Upper lobe of right lung (tissue), 1 donor: ENCODE data around the gene MSH3. TPM values are rescaled to one million over a fixed set of nuclear protein-coding genes. Genes with fewer than 3 reads are reported as not detected.
"Not testable (repeated sequence)": the region's sequence is repeated elsewhere in the genome, so short reads cannot be mapped to it uniquely, and the experiment has no call there.

ENCODE experiments used
- ATAC-seq: fragments of 200-7000 bp; cut with Tn5 transposase; one replicate; pipeline ENCODE4 v1.9.1; 2020; ENCODE audit warnings: mild to moderate bottlenecking, moderate library complexity
- DNase-seq: peaks from one replicate; pipeline ENCODE4 v3.0.0-alpha.2; 2020
- H3K27ac ChIP-seq: fragments of 200-600 bp; one replicate; pipeline ENCODE4 v1.8.0; 2022
- H3K27me3 ChIP-seq: fragments of 200-600 bp; one replicate; pipeline ENCODE4 v1.8.0; 2022; ENCODE audit warnings: mild to moderate bottlenecking
- H3K36me3 ChIP-seq: fragments of 200-600 bp; one replicate; pipeline ENCODE4 v1.8.0; 2022
- H3K4me1 ChIP-seq: fragments of 200-600 bp; one replicate; pipeline ENCODE4 v1.8.0; 2022
- H3K4me3 ChIP-seq: fragments of 200-600 bp; one replicate; pipeline ENCODE4 v1.8.0; 2022; ENCODE audit warnings: mild to moderate bottlenecking
- H3K9me3 ChIP-seq: fragments of 200-600 bp; one replicate; pipeline ENCODE4 v1.8.0; 2022
- intact Hi-C: fragments of 100-400 bp; cut with DNase I; formaldehyde crosslinking; loops from one replicate; pipeline ENCODE4 v1.11.0; 2022
- total RNA-seq: library from RNA; stranded (reverse); fragmentation: NEBNext Ultra II Directional; extraction: Animal tissue kit (Norgen Biotek cat#: 25700); gene quantifications from one replicate; pipeline ENCODE4 v1.2.1, GENCODE V29; 2021
- TF ChIP-seq, protein P1 (sequence below): fragments of 200-600 bp; IDR thresholded peaks from one replicate; pipeline ENCODE4 v1.8.0; 2022; ENCODE audit warnings: antibody characterized with exemption
- donor health status: DM: no; HTN: yes; CAD: no; lungs with severe emphysema.

MSH3 gene
- total RNA-seq, 1 donor from 2014 or later = 13.7 TPM

DNA sequence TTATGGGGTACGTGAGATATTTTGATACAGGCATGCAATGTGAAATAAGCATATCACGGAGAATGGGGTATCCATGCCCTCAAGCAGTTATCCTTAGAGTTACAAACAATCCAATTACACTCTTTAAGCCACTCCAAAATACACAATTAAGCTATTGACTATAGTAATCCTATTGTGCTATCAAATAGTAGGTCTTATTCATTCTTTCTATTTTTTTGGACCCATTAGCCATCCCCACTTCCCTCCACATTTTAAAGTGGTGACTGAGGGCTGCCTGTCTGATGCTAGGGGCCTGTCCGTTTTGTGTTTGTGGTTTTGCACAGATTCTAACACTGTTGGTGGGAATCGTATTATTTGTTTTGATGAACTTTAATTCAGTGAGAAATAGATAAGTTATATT, 130.0 kb downstream of the MSH3 start:
- peaks cover 28% of the 10 kb centered on the region for H3K36me3 ChIP-seq
- intact Hi-C loops = no loop called here
- no peak overlapping the region for H3K4me3 ChIP-seq
- H3K27me3 ChIP-seq = no peaks in the 10 kb centered on the region
- no peak for DNase-seq
- TF ChIP-seq, protein P1, sequence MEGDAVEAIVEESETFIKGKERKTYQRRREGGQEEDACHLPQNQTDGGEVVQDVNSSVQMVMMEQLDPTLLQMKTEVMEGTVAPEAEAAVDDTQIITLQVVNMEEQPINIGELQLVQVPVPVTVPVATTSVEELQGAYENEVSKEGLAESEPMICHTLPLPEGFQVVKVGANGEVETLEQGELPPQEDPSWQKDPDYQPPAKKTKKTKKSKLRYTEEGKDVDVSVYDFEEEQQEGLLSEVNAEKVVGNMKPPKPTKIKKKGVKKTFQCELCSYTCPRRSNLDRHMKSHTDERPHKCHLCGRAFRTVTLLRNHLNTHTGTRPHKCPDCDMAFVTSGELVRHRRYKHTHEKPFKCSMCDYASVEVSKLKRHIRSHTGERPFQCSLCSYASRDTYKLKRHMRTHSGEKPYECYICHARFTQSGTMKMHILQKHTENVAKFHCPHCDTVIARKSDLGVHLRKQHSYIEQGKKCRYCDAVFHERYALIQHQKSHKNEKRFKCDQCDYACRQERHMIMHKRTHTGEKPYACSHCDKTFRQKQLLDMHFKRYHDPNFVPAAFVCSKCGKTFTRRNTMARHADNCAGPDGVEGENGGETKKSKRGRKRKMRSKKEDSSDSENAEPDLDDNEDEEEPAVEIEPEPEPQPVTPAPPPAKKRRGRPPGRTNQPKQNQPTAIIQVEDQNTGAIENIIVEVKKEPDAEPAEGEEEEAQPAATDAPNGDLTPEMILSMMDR = no peak
- no peaks in the 10 kb centered on the region for H3K4me1 ChIP-seq
- no peak for ATAC-seq
- no peak overlapping the region for H3K27ac ChIP-seq
- H3K9me3 ChIP-seq = no peaks in the 10 kb centered on the region

GRCh38 chr5:80789319-80790016, 135.0 kb downstream of the MSH3 start:
- H3K4me1 ChIP-seq, H3K27me3 ChIP-seq, H3K27ac ChIP-seq, DNase-seq, H3K9me3 ChIP-seq, intact Hi-C loops, ATAC-seq, H3K4me3 ChIP-seq: not testable (repeated sequence)
- peaks cover 58% of the 10 kb centered on the region for H3K36me3 ChIP-seq

GRCh38 chr5:80790698-80791097, 136.2 kb downstream of the MSH3 start:
- peaks cover 70% of the 10 kb centered on the region for H3K36me3 ChIP-seq

DNA sequence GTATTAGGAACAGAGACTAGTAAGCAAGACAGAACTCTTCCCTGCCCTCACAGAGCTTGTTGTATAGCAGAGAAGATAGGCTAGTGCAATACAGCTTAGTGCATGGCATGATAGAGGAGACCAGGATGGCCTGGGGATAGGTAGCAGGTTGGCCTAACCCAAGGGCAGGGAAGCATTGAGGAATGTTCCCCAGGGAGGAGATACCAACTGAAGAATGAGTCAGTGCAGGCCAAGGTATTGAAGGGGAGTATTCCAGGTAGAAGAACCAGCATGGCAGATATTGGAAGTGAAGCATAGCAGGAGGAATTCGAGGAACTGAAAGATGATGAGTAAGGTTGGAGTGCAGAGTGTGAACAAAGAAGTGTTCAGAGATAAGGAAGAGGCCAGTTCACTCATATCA, 138.9 kb downstream of the MSH3 start:
- ATAC-seq (no peak), DNase-seq (no peak)
- intact Hi-C loops = no loop called here
- Histone ChIP-seq H3K27ac (no peak overlapping the region), H3K4me3 (no peak overlapping the region), H3K36me3 (peaks cover 59% of the 10 kb centered on the region), H3K27me3 (no peaks in the 10 kb centered on the region), H3K9me3 (no peaks in the 10 kb centered on the region), H3K4me1 (no peaks in the 10 kb centered on the region)
- TF ChIP-seq, protein P1 = no peak

More at GRCh38 chr5:80790698-80791097, 136.2 kb downstream of the MSH3 start:
- Histone ChIP-seq H3K27me3 (no peaks in the 10 kb centered on the region), H3K9me3 (no peaks in the 10 kb centered on the region), H3K4me3 (no peak overlapping the region), H3K27ac (no peak overlapping the region), H3K4me1 (no peaks in the 10 kb centered on the region)
- no peak for DNase-seq
- no peak for ATAC-seq
- intact Hi-C loops = no loop called here
- TF ChIP-seq, protein P1 = no peak

DNA sequence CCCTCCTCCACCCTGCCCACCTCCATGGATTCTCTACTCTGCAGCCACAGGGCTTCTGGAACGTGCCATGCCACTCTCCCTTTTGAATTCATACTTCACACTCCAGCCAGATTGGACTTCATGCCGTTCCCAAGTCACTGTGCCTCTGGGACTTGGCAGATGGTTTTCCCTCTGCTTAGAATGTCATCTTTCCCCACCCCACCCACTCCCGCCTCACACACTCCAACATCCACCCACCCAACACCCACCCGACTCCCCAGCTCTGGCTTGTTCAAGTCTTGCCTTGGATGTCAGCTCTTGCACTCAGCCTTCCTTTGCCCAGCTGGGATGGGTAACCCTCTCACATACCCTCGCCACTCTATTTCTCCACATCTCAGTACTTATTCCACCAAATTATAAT, 142.4 kb downstream of the MSH3 start:
- Histone ChIP-seq H3K27ac (no peak overlapping the region), H3K27me3 (no peaks in the 10 kb centered on the region), H3K4me1 (no peaks in the 10 kb centered on the region), H3K36me3 (peaks cover 45% of the 10 kb centered on the region), H3K4me3 (no peak overlapping the region), H3K9me3 (no peaks in the 10 kb centered on the region)
- DNase-seq = no peak
- intact Hi-C loops = no loop called here
- no peak for ATAC-seq
- TF ChIP-seq, protein P1 = no peak

DNA sequence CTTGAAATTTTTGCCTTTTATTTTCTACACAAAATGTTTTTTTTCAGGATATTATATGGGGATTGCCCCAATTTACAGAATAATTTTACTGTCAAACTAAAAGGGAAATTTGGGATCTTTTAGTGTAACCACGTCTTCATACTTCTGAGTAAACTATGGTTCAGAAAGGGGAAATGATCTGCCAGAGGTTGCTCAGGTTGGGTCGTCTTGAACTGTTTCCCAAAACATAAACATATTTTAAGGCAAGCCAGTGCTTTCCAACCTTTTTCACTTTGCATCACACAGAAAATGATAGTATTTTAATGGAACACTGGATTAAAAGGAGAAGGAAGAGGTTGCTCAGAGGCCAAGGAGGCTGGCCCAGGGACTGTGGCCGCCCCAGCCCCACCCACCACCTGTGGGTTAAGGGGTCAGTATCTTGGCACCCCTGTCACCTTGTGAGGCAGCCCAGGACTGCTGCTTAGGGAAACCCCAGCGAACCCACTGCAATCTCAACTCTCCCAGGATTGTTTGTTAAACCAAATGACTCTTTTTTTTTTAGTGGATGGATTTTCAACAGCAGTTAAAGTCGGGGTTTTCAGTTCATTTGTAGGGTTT, 143.1 kb downstream of the MSH3 start:
- no peak overlapping the region for H3K4me3 ChIP-seq
- no peaks in the 10 kb centered on the region for H3K4me1 ChIP-seq
- TF ChIP-seq, protein P1 = no peak
- H3K36me3 ChIP-seq = peaks cover 40% of the 10 kb centered on the region
- H3K27ac ChIP-seq = no peak overlapping the region
- ATAC-seq (no peak), DNase-seq (no peak)
- intact Hi-C loops = no loop called here
- no peaks in the 10 kb centered on the region for H3K9me3 ChIP-seq
- H3K27me3 ChIP-seq = no peaks in the 10 kb centered on the region
